OCI-LY1 (cell line): Measurements from ENCODE around the gene ZSCAN2.

Experiments
- H2AFZ ChIP-seq: fragments of 200-600 bp; sonication (generic), shearing (Covaris generic); 2 replicates; pipeline ENCODE4 v1.6.0; 2014; ENCODE audit warnings: antibody characterized with exemption, mild to moderate bottlenecking, low read length
- H3F3A ChIP-seq: fragments of 200-600 bp; sonication (generic), shearing (Covaris generic); 2 replicates; pipeline ENCODE4 v1.6.0; 2014; ENCODE audit warnings: mild to moderate bottlenecking, antibody characterized with exemption, low read length, moderate library complexity; ENCODE audit not compliant: insufficient read depth
- H3K27ac ChIP-seq: fragments of 200-600 bp; sonication (generic); 2 replicates; pipeline ENCODE4 v1.5.1; 2014; ENCODE audit warnings: low read length, mixed run types, mild to moderate bottlenecking, low read depth; ENCODE audit not compliant: poor library complexity, severe bottlenecking
- H3K27me3 ChIP-seq: fragments of 200-600 bp; sonication (generic); 2 replicates; pipeline ENCODE4 v1.6.0; 2014; ENCODE audit warnings: antibody characterized with exemption, mild to moderate bottlenecking, low read length, moderate library complexity; ENCODE audit not compliant: insufficient read depth
- H3K36me3 ChIP-seq: fragments of 200-600 bp; sonication (generic); 2 replicates; pipeline ENCODE4 v1.6.1; 2014; ENCODE audit warnings: mild to moderate bottlenecking, antibody characterized with exemption, low read length, moderate library complexity, mixed read lengths; ENCODE audit not compliant: insufficient read depth
- H3K4me1 ChIP-seq: fragments of 200-600 bp; sonication (generic); 2 replicates; pipeline ENCODE4 v1.5.1; 2014; ENCODE audit warnings: mild to moderate bottlenecking, low read length, moderate library complexity; ENCODE audit not compliant: insufficient read depth, severe bottlenecking
- H3K4me2 ChIP-seq: fragments of 200-600 bp; sonication (generic), shearing (Covaris generic); 2 replicates; pipeline ENCODE4 v1.6.1; 2014; ENCODE audit warnings: low read length
- H3K4me3 ChIP-seq: fragments of 200-600 bp; sonication (generic); 2 replicates; pipeline ENCODE4 v1.5.1; 2014; ENCODE audit warnings: low read length, low read depth, mild to moderate bottlenecking, mixed read lengths; ENCODE audit not compliant: poor library complexity, severe bottlenecking
- H3K79me2 ChIP-seq: fragments of 200-600 bp; shearing (Covaris generic); 2 replicates; pipeline ENCODE4 v1.6.1; 2016; ENCODE audit warnings: mixed run types, low read length, mixed read lengths; ENCODE audit not compliant: insufficient read depth
- H3K9ac ChIP-seq: fragments of 200-600 bp; sonication (generic), shearing (Covaris generic); 2 replicates; pipeline ENCODE4 v1.6.1; 2014; ENCODE audit warnings: mild to moderate bottlenecking, low read length, mixed read lengths
- H3K9me2 ChIP-seq: fragments of 200-600 bp; sonication (generic), shearing (Covaris generic); 2 replicates; pipeline ENCODE4 v1.6.1; 2014; ENCODE audit warnings: low read depth, mild to moderate bottlenecking, low read length, mixed read lengths
- H3K9me3 ChIP-seq: fragments of 200-600 bp; shearing (Covaris generic); 2 replicates; pipeline ENCODE4 v1.6.1; 2014; ENCODE audit warnings: low read length, mixed read lengths
- H4K20me1 ChIP-seq: fragments of 200-600 bp; sonication (generic), shearing (Covaris generic); 2 replicates; pipeline ENCODE4 v1.6.0; 2016; ENCODE audit warnings: mild to moderate bottlenecking, low read length; ENCODE audit not compliant: insufficient read depth
- CTCF ChIP-seq: fragments of 200-600 bp; sonication (generic), shearing (Covaris generic); IDR thresholded peaks from 2 replicates; pipeline ENCODE4 v1.5.1; 2017; ENCODE audit warnings: mild to moderate bottlenecking, antibody characterized with exemption, low read length, moderate library complexity, mixed read lengths
- EZH2 ChIP-seq: fragments of 200-600 bp; sonication (generic), shearing (Covaris generic); IDR thresholded peaks from 2 replicates; pipeline ENCODE4 v1.8.0; 2017; ENCODE audit warnings: borderline replicate concordance, mixed run types, mild to moderate bottlenecking, antibody characterized with exemption, low read length, moderate library complexity, mixed read lengths

The ZSCAN2 gene

DNA sequence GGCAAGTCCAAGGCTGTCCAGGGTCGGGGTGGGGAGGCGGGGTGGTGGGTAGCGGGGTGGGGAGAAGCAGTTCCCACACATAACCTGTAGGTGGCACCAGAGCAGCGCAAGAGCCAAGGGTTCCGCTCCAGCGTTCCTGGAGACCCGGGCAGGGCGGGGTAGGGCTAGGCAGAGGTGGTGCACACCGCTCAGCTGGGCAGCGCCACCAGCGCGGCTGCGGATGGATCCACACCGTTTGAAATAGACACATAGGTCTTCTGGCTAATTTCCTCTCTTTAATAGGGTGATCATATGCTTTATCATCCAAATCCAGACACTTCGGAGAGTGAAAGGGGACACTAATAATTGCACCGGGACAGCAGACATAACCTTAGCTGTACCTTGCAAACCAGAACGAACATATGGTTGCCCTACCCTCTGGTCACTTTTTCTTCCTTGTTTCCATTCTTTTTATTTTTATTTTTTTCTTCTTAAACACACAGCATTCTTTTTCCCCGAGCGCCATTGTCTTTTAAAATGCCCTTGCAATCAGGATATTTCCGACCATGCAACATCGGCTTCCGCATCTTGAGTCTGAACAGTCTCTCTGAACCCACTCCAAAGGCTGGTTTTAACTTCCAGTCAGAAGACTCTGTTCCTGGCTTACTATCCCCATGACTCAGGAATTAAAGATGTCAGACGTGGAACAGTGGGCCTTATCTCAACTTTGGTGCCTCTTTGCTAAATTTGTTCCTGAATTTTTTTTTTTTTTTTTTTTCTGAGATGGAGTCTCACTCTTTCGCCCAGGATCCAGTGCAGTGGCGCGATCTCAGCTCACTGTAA lies 12.5 kb upstream of the ZSCAN2 start:
- H3K9me2 ChIP-seq = no peaks in the 10 kb centered on the region
- peaks cover 4% of the 10 kb centered on the region for H3K4me1 ChIP-seq
- H3K36me3 ChIP-seq = no peaks in the 10 kb centered on the region; the same call in 1 of the 2 replicates
- H3K79me2 ChIP-seq = no peaks in the 10 kb centered on the region
- H3K4me3 ChIP-seq = peak overlapping the region; percentile 26
- H3K9me3 ChIP-seq = no peaks in the 10 kb centered on the region
- H4K20me1 ChIP-seq = no peaks in the 10 kb centered on the region
- H3K27me3 ChIP-seq = no peaks in the 10 kb centered on the region
- no peak overlapping the region for H3K27ac ChIP-seq
- H3F3A ChIP-seq = no peaks in the 10 kb centered on the region
- no peak overlapping the region for H2AFZ ChIP-seq
- TF ChIP-seq CTCF (peak; percentile 56), EZH2 (no peak)
- peak overlapping the region; percentile 49 for H3K4me2 ChIP-seq
- H3K9ac ChIP-seq = no peak overlapping the region

DNA sequence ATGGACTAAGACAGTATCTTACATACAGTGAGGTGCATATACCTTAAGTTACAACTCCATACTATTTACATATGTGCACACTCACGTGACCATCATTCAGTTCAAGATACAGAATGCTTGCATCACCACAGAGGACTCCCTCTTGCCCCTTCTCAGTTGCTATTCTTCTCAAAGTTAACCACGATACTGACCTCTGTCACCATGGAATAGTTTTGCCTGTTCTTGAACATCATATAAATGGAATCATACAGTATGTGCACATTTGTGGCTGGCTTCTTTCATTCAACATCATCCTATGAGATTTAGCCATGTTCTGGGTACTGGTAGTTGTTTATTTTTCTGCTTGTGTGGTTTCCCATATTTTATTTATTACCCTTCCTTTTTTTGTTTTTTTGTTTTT lies 10.4 kb upstream of the ZSCAN2 start:
- Histone ChIP-seq H3K79me2 (no peaks in the 10 kb centered on the region), H3K4me2 (no peak overlapping the region), H4K20me1 (no peaks in the 10 kb centered on the region), H3K9me3 (no peaks in the 10 kb centered on the region), H3K27me3 (no peaks in the 10 kb centered on the region), H3K36me3 (no peaks in the 10 kb centered on the region; the same call in 1 of the 2 replicates), H3F3A (no peaks in the 10 kb centered on the region), H3K27ac (no peak overlapping the region), H3K9ac (no peak overlapping the region), H3K4me3 (no peak overlapping the region), H3K4me1 (peaks cover 4% of the 10 kb centered on the region), H2AFZ (no peak overlapping the region), H3K9me2 (no peaks in the 10 kb centered on the region)
- TF ChIP-seq CTCF (no peak), EZH2 (no peak)

DNA sequence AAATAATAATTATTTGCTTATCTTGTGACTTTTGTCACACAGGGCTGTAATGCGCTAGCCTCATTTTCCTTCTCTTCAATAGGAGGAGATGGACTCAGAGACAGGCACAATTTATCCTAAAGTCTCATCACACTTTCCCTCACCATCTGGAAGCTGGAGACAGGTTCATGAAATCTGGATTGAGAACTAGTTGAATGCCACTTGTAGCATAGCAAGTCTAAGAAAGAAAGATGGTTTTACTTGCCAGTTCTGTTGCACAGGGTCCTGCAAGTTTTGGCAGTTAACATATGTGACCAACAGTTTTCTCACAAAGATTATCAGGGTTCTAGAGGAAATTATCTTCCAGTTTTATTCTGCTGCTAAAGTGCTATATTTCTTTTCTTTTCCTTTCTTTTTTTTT lies 9.0 kb upstream of the ZSCAN2 start:
- Histone ChIP-seq H3K4me3 (no peak overlapping the region), H3K9me3 (no peaks in the 10 kb centered on the region), H2AFZ (no peak overlapping the region), H3K79me2 (no peaks in the 10 kb centered on the region), H3F3A (no peaks in the 10 kb centered on the region), H3K4me1 (peaks cover 4% of the 10 kb centered on the region), H3K27me3 (no peaks in the 10 kb centered on the region), H3K4me2 (no peak overlapping the region), H4K20me1 (no peaks in the 10 kb centered on the region), H3K27ac (no peak overlapping the region), H3K9me2 (no peaks in the 10 kb centered on the region), H3K36me3 (no peaks in the 10 kb centered on the region; the same call in 1 of the 2 replicates), H3K9ac (no peak overlapping the region)
- TF ChIP-seq CTCF = no peak
- TF ChIP-seq EZH2 = no peak
